Left renal cortex interstitium (tissue), 4 donors: ENCODE results near the gene BNIP2. TPM values are rescaled to one million over a fixed set of nuclear protein-coding genes. Genes with fewer than 3 reads are reported as not detected.
"Not testable (repeated sequence)": the region's sequence is repeated elsewhere in the genome, so short reads cannot be mapped to it uniquely, and the experiment has no call there.

ENCODE experiments used
- DNase-seq, 4 donors: peaks; one replicate each; pipeline ENCODE4 v3.0.0-alpha.2; 2013; ENCODE audit warnings: low read depth in 4 of 4, low spot score in 2 of 4, missing footprints in 1 of 4
- polyA plus RNA-seq, 4 donors: library from polyadenylated mRNA; unstranded; fragments of 120-200 nt; gene quantifications; one replicate each; pipeline ENCODE4 v1.2.1, GENCODE V29; 2013; ENCODE audit not compliant: insufficient read length in 4 of 4

BNIP2 gene, protein sequence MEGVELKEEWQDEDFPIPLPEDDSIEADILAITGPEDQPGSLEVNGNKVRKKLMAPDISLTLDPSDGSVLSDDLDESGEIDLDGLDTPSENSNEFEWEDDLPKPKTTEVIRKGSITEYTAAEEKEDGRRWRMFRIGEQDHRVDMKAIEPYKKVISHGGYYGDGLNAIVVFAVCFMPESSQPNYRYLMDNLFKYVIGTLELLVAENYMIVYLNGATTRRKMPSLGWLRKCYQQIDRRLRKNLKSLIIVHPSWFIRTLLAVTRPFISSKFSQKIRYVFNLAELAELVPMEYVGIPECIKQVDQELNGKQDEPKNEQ
- polyA plus RNA-seq: 10 to 100 TPM; 59.3 to 89.2 (median 70.6) TPM

DNA sequence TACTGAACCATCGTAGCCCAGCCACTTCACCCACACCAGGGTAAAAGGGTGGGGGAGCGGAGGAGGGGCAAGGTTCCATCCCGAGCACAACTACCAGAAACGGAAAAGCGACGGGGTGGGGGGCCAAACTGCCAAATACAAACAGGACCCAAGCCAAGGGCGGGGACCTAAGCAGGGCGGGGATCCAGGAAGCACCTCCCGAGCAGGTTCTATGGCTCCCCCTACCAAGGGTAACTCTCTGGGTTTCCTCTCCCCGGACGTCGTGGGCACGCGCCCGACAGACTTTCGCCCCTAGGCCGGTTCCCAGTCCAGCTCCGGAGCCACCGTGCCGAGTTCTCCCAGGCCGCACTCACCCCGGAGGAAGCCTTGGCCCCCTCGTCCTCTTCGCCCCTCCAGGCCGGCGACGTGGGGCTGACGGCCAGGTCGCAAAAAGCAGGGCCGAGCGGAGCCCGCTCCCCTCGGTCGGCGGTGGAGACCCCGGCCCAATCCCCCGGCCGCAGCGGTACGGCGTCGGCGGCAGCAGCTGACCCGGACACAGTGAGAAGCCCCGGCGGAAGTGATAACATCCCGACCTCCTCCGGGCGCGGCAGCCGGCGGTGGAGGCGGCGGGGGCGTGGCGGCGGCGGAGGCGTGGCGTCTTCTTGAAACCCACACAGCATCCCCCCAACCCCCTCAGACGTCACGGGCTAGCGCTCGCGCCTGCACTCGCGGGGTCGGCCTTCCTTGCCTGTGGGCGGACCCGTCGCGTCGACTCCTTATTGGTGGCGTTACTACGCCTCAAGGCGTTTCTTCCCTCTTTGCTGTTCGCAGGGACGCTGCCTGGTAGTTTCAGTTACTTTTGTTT is at the start of gene BNIP2:
Gene BNIP2, minus strand, starts transcription at position 539 of the 844 bp plus-strand sequence. CDS start 6,863 bp downstream, outside the sequence.
- peak; percentile 77 to 98 (median 94) for DNase-seq

DNA sequence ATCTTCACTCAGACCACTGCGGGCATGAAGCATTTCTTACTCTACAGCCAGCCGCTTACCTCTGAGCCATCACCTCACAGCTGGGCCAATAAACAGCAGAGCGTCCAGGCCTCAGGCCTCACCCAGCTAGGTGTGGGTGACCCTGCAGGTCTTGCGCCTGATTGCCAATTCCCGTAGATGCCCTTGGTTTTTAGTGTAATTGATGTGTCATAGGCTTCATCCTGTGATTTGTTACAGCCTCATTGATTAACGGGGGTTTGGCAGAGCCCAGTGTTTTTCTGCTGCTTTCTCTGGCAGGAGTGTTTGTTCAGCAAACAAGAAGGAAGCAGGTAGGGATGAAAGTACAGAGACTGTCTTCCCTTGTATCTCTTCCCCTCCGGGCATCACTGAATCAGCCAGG is 49.6 kb upstream of the BNIP2 start:
- no peak for DNase-seq

DNA sequence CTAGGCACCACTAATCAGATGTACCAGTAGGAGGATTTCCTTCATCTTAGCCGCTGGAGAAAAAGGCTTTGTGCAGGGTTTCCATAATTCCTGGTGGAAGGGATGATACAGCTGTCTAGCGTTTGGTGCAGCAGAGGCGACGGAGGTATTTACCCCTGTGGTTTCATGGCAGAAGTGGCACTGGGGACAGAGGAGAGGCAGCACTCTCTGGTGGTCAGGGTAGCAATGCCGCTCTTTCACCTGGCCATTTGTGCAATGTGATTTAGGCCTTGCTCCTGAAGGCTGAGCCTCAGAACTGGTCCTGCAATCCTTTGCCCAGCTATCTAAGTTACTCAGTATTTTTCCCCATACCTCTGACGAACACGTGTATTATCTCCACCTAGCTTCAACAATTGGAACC is 47.1 kb upstream of the BNIP2 start:
- DNase-seq: no peak

DNA sequence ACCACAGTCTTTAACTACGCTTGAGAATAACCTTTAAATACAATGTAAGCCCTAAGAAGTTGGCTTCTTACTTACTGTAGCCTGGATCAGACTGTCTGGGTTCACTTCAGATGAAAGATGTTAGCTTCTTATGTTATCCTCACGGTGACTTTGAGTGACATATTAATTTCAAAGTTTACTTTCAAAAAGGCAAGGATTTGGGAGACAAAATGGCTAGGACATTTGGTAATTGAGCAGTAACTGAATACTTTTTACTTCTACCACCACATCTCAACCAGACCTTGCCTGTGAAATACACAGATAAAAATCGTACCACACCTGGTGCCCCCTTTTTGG is 36.0 kb upstream of the BNIP2 start:
- DNase-seq: no peak

DNA sequence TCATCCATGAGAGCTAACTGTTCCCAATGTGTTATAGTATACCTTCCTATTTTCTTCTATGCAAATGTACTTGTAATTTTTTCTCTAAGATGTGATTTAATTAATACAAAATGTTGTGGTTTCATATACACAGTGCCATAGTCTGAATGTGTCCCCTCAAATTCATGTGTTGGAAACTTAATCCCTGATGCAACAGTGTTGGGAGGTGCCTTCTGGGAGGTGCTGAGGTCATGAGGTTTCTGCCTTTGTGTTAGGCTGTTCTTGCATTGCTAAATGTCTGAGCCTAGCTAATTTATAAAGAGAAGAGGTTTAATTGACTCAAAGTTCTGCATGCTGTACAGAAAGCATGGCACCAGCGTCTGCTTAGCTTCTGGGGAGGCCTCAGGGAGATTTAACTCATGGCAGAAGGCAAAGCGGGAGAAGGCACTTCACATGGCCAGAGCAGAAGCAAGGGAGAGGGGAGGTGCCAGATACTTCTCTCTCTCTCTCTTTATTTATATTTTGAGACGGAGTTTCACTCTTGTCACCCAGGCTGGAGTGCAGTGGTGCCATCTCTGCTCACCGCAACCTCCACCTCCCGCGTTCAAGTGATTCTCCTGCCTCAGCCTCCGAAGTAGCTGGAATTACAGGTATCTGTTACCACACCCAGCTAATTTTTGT is 34.7 kb upstream of the BNIP2 start:
- no peak for DNase-seq

DNA sequence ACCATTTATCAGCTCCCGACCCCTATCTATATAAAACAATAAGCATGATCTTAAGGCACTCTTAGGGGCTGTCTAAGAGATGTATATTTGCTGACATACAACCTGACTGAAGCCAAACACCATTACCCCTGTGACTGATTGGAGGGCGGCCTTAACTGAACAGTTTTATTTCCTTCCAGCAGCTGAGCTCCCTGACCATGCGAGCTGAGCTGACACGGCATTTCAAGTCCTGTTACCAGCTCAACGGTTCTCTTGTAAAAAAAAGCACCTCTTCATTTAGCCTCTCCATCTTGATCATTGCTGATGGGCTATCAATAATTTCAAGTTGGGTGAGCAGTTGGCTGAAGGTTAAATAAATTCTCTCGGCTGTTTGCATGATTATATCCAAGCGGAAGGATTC is 33.4 kb upstream of the BNIP2 start:
- peak in 2 of 4 donors; percentile 37 to 41 for DNase-seq

DNA sequence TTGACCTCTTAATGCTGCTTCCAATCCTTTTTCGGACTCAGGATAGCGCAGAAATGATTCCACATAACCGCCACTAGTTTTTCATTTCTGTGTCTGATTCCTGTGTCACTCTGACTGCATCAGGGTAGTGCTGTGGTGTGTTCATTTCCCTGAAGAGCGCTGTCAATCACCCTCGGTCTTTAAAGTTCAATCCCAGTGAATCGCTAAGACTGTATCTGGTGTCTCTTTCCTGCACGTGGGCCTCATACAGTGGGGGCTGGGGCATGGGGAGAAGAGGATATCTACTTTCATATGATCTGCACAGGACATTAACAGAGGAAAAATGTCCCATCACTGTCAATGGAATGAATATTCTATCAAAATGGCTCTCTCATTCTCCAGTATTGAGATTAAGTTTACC is 32.9 kb upstream of the BNIP2 start:
- no peak for DNase-seq

DNA sequence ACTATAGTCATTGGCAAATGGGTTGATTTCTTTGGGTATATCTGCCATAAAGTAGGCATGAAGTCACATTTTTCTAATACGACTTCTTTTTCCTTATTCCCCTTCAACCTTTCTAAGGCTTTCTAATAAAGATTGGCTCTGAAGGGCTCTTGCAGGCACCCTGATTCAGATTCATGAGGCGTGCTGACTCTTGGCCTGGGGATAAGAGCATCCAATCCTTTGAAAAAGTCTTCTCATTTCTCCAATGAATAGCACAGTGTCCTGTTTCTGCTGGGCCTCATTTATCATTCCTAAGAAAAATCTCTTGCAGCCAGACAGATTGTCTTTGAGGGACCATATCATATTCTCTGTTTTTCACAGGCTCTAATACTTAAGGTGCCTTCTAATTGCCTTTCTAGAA is 32.3 kb upstream of the BNIP2 start:
- no peak for DNase-seq

DNA sequence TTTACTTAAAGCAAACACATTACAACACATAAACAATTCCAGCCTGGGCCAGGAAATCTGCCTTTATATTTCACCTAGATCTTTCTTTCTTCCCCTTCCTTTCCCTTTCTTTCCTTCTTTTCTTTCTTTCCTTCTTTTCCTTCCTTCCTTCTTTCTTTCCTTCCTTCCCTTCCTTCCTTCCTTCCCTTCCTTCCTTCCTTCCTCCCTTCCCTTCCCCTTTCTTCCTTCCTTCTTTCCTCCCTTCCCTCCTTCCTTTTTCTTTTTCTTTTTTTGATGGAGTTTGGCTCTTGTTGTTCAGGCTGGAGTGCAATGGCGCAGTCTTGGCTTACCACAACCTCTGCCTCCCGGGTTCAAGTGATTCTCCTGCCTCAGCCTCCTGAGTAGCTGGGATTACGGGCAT is 24.1 kb upstream of the BNIP2 start:
- DNase-seq: no peak

DNA sequence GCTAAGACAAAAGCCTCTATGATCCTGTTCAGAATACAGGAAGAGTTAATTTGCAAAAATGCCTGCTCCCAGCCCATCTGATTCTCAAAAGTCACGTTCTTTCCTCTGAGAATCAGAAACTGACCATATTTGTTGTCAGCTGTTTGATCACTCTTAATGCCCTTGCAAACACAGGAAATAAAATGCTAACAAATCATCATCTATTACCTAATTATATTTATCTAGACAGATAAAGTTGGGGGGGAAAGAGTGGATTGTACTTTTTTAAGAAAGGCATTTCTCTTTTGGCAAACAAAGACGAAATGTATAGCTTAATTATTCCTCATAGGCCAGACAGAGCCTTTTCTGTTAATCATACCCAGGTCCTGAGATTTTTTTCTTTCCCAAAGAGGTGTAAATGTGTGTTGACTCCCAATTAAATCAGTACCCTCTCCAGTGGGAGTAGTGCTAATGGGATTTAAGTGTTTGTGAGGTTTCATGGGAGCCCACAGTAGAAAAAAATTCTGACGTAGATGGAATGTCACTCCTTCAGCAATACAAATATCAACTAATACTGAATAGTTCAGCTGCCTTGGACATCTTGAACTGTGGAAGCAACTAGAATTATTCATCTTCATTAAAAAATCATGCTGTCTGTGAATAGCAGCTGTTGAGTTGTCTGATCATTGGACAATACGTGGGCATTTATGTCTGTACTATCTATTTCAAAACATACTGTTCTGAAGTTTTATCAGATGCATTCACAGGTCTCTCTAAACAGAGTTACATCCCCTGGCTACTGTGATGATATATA is 22.5 kb upstream of the BNIP2 start:
- DNase-seq: no peak

DNA sequence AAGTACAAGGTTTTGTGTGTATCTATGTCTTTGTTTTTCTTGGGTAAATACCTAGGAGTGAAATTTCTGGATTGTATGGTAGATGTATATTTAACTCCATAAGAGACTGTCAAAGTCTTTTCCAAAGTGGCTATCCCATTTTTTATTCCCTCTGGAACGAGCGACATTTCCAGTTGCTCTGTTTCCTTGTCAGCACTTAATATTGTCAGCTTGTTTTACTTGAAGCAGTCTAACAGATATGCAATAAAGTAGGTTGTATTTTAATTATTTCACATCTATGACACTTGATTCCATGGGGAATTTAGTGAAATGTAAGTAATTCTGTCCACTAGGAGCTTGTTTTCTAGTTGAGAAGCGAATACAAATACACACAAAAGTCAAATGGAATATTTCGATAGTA is 18.5 kb upstream of the BNIP2 start:
- DNase-seq: no peak

DNA sequence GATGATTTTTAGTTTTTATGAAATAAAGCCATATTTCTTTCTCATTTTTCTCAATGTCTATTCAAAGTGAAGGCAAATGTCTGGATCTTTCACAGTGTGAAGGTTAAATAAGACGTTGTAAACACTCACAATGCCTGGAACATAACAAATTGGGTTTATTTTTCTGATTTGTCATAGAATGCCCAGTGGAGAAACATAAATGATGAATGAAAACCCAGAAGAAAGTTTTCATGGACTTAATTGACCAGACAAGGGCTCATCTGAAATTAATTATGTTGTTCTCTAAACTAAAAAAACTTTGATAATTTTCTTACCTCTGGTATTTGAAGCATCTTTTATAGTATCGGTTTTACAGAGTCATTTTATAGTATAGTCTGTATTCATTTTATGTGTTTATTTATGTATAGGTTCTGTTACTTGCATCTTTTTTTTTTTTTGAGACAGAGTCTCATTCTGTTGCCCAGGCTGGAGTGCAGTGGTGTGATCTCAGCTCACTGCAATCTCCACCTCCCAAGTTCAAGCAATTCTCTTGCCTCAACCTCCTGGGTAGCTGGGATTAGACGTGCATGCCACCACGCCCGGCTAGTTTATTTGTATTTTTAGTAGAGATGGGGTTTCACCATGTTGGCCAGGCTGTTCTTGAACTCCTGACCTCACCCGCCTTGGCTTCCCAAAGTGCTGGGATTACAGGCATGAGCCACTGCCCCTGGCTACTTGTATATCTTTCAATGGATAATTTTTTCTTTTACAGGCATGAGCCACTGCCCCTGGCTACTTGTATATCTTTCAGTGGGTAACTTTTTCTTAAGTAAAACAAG is 15.1 kb upstream of the BNIP2 start:
- no peak for DNase-seq

DNA sequence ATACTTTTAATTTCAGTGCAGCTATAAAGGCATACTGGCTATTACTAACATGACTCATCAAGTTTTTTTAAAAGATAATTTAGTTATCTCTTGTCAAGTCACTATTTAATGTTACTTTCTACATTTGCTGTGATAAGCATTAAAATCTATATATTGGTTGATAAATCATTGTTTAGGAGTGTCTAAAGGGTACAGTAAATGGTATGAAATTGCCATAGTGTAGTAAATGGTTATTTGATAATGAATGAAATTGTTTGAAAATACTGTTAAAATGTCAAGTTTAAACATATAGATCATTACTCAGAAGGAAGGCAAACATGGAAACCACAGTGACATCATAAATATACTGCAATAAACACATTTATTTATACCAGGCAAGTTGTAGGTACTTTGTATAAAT is 13.2 kb upstream of the BNIP2 start:
- no peak for DNase-seq

DNA sequence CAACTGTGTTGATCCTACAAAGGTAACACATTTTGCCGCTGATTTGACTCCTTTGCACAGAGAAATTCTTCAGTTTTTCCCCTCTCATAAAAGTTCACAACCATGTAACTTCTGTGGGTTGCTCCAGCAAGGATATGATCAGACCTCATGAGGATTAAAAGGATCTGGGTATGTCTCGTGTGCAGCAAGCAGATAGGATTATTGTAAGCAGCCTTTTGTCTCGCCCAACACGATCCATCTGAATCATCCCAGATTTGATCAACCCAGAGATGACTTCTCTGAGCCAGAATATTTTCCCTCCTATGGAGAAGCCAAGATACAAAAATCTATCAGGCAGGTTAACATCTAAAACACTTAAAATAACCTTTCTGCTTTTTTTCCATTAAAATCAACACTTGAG is 12.8 kb upstream of the BNIP2 start:
- DNase-seq: no peak

DNA sequence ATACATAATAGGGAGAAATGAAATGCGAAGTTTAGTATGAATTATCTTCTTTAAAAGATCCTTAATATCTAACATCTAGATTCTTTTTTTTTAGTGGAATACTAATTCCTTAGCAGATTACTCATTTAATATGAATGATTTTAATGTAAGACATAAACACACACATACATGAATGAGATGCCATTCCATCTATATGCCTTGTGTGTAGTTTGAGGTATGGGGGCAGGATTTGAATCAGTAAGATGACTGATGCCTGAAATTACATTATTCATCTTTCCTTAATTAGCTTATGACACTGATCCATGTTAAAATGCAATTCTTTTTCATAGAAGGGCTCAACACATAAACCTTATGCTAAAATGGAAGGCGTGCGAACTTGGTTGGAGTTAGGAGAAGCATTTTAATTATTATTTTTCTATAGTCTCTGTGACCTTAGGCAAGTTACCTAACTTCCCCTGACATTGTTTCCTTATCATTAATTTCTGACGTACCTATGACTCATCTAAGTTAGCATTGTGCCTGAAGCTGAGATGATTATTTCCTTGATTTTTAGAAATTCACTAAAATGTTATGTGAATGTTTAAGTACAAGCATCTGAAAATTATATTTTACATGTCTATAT is 10.8 kb upstream of the BNIP2 start:
- no peak for DNase-seq

DNA sequence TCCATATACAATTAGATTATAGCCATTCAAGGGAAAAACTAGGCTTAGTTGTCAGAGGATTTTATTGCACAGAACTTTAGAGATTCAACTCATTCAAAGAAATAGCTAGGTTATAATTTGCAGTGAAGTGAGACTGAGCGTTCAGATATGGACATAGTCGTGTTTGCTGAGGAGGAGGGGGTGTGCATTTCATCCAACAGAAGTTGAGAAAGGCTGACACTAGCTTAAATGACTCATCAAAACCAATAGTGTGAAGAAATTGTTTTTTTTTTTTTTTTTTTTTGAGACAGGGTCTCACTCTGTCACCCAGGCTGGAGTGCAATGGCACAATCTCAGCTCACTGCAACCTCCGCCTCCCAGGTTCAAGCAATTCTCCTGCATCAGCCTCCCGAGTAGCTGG is 8.9 kb upstream of the BNIP2 start:
- DNase-seq: not testable (repeated sequence)

DNA sequence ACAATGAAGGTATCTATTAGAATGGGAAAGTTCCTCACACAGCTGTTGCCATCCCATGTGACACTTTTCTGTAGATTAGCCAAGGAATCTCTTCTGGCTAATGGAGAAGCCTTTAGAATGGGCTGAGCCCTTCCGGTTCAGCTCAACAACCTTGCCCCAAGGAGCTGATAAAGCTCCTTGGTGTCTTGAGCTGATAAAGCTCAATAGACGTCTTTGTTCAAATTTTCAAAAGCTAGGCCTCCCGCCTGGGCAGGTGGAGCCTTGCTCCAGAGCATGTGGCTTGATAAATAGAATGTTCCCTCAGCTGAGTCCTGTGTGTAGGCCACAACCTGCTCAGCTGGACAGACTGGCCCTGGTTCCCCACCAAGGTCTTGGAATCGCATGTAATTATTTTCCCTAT is 7.2 kb upstream of the BNIP2 start:
- DNase-seq: no peak

DNA sequence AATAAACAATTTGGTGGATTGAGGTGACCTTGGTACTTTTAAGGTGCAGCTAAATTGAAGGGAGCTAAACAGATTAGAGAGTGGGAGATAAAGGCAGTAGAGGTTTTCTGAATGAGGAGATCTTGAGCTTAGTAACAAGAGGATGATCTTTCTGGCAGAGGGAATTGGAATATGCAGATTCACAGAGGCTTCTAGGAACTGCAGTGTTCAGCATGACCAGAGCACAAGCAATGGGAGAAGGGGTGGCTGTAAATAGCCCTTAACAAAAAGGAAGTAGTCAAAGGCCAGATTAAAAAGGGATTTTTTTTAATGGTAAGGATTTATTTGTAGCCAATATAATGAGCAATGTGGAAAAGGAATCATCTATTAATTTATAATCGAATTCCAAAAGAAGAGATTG is 5.7 kb upstream of the BNIP2 start:
- DNase-seq: no peak

DNA sequence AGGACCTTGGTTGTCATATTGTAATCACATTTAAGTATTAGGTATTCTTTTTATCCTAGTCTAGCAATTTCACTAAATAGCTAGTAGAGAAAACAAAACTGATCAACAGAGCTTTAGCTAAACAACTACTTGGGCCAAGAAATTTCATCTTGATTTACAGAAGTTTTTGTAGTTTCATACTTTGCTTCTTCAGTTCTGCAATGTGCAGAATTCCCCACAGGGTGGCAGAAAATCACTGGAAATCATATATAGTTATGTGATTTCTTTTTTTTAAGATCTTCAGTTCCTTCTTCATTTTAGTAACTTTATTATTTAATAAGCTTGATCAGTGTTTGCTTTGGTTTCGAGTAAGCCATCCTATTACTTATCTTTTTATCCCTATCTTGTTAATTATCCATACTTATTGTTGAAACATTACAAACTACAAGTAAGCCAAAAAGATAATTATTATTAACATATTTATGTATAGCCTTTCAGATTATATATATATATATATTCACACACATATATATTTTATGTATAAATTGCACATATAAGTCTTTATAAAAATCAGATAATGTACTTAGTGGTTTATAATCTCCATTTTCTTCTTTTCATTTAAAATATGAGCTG is 2.2 kb upstream of the BNIP2 start:
- peak in 2 of 4 donors; percentile 13 to 49 for DNase-seq
